ENCODE data around the gene CDH24.

Gene CDH24

GRCh38 chr14:23043145-23043544, 14.2 kb downstream of the CDH24 start:
- no peak for DNase-seq

DNA sequence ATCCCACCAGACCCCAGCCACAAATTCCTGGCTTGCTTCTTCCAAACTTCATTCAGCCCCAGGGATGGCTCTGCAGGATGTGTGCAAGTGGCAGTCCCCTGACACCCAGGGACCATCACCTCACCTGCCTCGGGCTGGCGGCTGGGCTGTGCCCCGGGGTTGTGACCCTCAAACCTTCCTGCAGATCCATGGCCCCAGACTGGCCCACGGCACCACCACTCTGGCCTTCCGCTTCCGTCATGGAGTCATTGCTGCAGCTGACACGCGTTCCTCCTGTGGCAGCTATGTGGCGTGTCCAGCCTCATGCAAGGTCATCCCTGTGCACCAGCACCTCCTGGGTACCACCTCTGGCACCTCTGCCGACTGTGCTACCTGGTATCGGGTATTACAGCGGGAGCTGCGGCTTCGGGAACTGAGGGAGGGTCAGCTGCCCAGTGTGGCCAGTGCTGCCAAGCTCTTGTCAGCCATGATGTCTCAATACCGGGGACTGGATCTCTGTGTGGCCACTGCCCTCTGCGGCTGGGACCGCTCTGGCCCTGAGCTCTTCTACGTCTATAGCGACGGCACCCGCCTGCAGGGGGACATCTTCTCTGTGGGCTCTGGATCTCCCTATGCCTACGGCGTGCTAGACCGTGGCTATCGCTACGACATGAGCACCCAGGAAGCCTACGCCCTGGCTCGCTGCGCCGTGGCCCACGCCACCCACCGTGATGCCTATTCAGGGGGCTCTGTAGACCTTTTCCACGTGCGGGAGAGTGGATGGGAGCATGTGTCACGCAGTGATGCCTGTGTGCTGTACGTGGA, 15.0 kb downstream of the CDH24 start, which contains the start of gene PSMB11:
Gene PSMB11 (plus strand): TSS at position 51 of the 804 bp plus-strand sequence. CDS start 14 bp downstream, at position 65.
- no peak for DNase-seq

GRCh38 chr14:23041729-23042128, 15.6 kb downstream of the CDH24 start:
- DNase-seq: no peak

DNA sequence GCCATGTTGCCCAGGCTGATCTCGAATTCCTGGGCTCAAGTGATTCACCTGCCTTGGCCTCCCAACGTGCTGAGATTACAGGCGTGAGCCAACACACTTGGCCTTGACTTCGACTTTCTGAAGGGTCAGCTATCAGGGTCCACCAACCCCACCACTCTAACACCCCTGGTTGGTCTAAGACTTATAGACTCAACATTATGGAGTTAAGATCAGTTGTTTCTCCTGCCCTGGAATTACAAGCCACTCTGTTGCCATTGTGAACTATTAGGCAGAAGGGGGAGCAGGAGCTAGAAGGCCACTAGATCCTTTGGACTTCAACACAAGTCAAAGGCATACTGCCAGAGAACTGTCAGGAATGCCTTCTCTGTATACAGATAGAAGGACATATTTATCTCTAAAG, 17.2 kb downstream of the CDH24 start:
- no peak for DNase-seq

- DNase-seq: no peak
Observed at GRCh38 chr14:23035303-23036144, 21.8 kb downstream of the CDH24 start.

GRCh38 chr14:23034498-23035302, 22.6 kb downstream of the CDH24 start, which contains the start of gene PSMB5:
PSMB5 (minus strand) TSS chr14:23034900; CDS start chr14:23034881, 19 bp downstream.
- DNase-seq: no peak

DNA sequence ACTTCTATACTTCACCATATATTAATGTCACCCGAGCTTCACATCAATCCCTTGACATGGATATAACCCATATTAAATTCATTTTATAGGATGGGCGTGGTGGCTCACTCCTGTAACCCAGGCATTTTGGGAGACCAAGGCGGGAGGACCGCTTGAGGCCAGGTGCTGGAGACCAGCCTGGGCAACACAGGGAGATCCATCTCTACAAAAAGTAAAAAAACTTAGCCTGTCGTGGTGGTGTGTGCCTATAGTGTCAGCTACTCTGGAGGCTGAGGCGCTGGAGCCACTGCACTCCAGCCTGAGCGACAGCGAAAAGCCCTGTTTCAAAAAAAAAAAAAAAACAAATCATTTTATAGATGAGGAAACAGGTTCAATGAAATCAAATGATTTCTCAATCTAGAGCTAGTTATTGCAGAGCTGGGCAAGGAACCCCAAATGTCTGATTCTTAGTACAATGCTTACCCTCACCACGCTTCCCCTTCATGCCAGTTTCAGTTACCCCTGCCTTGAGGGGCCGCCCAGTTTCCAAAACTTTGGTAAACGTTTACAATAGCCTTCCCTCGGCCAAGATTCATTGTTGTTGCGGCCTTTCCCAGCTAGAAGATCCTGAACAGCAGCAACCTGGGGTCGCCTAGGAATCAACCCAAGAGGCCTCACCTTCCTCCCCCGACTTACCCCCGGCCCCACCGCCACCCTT, 23.4 kb downstream of the CDH24 start:
- DNase-seq: no peak

DNA sequence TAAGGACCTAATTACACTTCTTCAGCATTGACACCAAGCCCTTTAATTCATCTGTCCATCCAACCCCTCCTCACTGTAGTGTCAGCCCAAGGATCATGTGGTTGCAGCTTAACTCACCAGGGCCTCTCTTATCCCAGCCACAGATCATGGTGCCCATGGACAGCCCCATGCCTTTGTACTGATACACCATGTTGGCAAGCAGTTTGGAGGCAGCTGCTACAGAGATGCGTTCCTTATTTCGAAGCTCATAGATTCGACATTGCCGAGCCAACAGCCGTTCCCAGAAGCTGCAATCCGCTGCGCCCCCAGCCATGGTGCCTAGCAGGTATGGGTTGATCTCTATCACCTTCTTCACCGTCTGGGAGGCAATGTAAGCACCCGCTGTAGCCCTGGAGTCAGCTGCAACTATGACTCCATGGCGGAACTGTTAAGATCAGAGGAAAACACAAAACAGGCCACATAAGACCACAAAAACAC, 24.0 kb downstream of the CDH24 start:
- no peak for DNase-seq

DNA sequence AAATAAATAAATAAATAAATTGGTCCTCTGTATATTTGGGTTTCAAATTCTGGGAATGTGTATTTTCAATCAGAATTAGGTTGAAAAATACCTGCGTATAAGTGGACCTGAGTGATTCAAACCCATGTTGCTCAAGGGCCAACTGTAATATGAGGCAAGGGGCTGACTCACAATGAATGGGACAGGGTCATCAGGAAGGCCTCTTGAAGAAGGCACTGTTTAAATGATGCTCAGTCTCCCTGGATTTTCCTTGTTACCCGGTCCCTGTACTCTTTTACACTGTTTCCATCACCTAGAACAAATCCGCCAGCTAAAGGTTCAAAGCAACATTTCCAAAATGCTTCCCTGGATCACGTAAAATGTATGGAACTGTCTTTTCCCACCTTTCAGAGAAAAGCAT, 26.4 kb downstream of the CDH24 start:
- DNase-seq: no peak

GRCh38 chr14:23028799-23029198, 28.5 kb downstream of the CDH24 start:
- no peak for DNase-seq

DNA sequence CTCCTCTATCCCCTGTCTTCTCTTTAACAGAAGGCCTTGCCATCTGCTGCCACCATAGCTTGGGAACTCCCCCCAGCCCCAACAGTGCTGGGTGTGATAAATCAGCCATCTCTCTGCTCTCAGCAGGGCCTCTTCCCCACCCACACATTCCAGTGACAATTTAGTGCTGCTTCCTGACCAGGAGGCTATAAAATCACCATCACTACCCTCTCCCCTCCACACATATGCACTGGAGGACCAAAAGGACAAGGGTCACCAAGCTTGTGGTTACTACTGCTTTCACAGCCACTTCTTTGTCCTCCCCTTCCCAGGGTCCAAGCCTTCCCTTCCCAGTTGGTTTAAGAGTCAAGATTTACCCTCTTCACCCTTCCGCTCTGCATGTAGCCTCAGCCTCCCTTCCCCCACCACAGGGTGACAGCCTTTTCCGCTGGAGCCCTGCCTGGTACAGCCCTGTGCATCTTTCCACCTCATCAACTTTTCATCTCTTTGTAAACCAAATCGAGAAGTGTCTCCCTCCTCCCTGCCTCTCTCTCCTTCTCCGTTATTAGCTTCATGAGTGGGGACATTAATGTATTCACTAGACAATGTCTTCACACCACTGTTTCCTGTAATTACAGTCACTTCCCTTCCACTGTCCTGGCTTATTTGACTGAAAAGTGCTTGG, 32.0 kb downstream of the CDH24 start:
- DNase-seq: no peak

- DNase-seq: no peak
Observed at GRCh38 chr14:23024612-23025075, 32.7 kb downstream of the CDH24 start.

DNA sequence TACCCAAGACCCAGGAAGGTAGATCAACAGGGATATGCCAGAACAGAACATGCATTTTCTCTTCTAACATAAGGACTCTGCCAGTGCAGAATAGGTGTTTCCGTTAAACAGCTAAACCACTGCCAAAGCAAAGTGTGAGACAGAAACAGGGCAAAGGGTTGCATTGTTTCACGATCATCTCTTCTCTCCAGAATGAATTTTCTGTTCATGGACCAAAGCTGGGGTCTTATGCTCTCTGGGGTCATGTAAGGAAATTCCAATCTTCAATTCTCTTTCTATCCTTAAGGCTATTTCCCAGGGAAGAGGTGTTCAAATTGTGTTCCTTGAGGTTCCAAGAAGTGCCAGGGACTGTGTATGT, 33.5 kb downstream of the CDH24 start:
- DNase-seq: no peak

- no peak for DNase-seq
Observed at GRCh38 chr14:23023022-23023794, 34.1 kb downstream of the CDH24 start.

DNA sequence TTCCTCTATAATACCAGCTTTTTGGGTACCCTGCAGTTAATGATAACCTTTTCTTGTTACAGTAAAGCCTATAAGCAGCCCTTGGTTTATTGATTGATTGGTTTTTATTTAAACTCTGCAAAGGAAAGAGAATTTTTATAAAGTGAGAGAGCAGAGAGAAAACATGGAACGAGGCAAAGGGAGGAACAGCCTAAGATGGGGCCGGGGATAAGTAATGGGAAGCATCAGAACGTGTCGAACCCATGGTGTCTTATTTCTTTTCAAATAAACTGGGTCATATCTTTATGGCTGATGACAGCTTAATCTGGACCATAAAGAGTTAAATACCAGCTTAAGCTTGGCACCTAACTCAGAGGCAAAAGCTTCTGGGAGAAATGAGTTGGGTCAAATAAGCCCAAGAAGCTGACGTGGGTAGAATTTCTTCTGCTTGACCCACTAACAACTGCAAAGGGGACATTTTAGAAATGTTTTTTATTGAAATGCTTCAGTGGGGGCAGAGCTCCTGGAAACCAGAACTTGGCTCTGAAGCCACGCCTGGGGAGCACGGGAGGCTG, 35.4 kb downstream of the CDH24 start:
- no peak for DNase-seq

DNA sequence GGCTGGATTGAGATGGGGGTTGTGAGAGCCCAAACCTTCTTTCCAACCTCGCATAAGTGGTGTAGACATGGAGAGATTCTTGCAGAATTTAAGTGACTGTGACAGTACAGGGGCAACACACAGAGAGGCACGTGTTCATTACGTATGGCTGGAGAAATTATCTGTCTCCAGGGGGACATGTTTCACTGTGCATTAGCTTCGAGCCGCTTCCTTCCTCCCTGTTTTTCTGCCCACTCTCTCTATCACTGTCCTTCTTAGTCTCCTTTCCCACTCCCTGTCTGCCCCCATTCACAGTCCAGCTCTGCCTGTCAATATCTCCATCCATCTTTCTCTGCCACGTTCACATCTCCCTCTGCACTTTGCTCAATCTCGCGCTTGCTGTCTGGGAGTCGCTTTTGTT, 35.9 kb downstream of the CDH24 start:
- no peak for DNase-seq

DNA sequence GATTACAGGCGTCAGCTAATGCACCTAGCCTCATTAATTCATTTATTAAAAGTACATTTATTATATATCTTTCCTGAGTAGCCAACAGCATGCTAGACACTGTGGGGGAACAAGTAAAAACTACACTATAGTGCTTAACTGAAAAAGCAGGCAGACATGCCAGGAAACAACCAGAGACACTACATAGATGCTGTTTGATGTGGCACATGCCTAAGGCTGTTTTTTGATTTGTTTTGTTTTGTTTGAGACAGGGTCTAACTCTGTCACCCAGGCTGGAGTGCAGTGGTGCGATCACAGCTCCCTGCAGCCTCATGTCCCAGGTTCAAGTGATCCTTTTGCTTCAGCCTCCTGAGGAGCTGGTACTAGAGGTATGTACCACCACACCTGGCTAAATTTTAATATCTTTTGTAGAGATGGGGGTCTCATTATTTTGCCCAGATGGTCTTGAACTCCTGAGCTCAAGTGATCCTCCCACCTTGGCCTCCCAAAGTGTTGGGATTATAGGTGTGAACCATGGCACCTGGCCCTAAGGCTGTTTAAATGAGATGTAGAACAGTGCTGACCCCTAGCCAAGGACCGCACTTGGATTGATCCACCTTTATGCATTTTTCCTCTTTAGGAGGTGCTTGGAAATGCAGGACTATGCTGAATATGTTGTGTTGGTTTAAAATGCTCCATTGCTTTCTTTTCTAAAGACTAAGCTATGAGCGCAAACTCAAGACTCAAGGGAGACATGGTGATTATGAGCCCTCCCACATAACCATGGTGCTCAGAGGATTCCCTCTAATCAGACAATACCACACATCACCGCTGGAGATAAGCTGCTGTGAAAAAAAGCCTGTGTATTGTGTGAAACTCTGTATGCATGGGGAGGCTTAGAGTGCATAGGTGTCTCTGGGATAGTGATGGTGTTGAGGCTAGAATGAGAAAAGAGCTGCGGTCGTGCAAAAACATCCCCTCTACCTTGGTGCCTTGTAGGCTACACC, 36.9 kb downstream of the CDH24 start:
- DNase-seq: no peak

DNA sequence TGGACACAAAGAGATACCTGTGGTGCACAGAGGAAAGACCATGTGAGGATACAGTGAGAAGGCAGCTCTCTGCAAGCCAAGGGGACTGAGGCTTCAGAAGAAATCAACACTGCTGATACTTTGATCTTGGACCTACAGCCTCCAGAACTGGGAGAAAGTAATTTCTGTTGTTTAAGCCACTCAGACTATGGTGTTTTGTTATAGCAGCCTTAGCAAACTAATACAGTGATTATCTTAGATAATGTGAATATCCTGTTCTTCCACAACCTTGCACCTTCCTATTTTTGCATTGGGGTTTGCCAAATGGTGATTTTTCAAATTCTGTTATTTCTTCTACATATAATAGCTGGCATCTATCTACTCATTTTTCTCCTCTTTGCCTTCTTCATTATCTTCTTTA, 39.2 kb downstream of the CDH24 start:
- DNase-seq: no peak

- DNase-seq: no peak
Observed at GRCh38 chr14:23017091-23017490, 40.2 kb downstream of the CDH24 start.

Data from NCI-H2081 (cell line).